HepG2 (cell line): ENCODE results near the gene ZNF273. TPM values are rescaled to one million over a fixed set of nuclear protein-coding genes. Genes with fewer than 3 reads are reported as not detected.

ENCODE experiments used
- ARNT ChIP-seq: fragments of 450-650 bp; IDR thresholded peaks from 2 replicates; pipeline ENCODE4 v1.6.1; 2017
- BRD4 ChIP-seq: sonication (generic); formaldehyde crosslinking; IDR thresholded peaks from 2 replicates; pipeline ENCODE4 v1.4.0; 2020; ENCODE audit warnings: missing genetic modification reagents
- CHD2 ChIP-seq: IDR thresholded peaks from 2 replicates; pipeline ENCODE4 v1.6.1; 2011; ENCODE audit warnings: low read depth, low read length, improper control_type of control experiment
- HMGA1 ChIP-seq: sonication (generic); formaldehyde crosslinking; conservative IDR thresholded peaks from 2 replicates; pipeline ENCODE4 v1.4.0; 2020; ENCODE audit warnings: missing genetic modification reagents
- HOXA5 ChIP-seq: sonication (generic); formaldehyde crosslinking; IDR thresholded peaks from 2 replicates; pipeline ENCODE4 v1.4.0; 2020; ENCODE audit warnings: missing genetic modification reagents
- NFKBIZ ChIP-seq: IDR thresholded peaks from 2 replicates; pipeline ENCODE4 v1.6.1; 2018; ENCODE audit warnings: missing genetic modification reagents, missing compliant biosample characterization
- PHF21A ChIP-seq: sonication (generic); formaldehyde crosslinking; IDR thresholded peaks from 2 replicates; pipeline ENCODE4 v1.5.0; 2020; ENCODE audit warnings: mild to moderate bottlenecking, missing genetic modification reagents
- PRPF4 ChIP-seq: fragments of 200-400 bp; formaldehyde crosslinking; IDR thresholded peaks from 2 replicates; pipeline ENCODE4 v1.6.1; 2016; ENCODE audit warnings: low read length, low read depth; ENCODE audit not compliant: poor library complexity, severe bottlenecking
- TAF1 ChIP-seq: sonication (generic); formaldehyde crosslinking; IDR thresholded peaks from 2 replicates; pipeline ENCODE4 v1.4.0; 2020; ENCODE audit warnings: missing genetic modification reagents
- TRIM24 ChIP-seq: sonication (generic); formaldehyde crosslinking; IDR thresholded peaks from 2 replicates; pipeline ENCODE4 v1.8.0; 2022; ENCODE audit warnings: mild to moderate bottlenecking, missing genetic modification reagents
- ZFAT ChIP-seq: sonication (generic); formaldehyde crosslinking; conservative IDR thresholded peaks from 2 replicates; pipeline ENCODE4 v1.8.1; 2023; ENCODE audit warnings: missing genetic modification reagents, inconsistent platforms
- ZNF260 ChIP-seq: sonication (generic); formaldehyde crosslinking; IDR thresholded peaks from 2 replicates; pipeline ENCODE4 v1.4.0; 2020; ENCODE audit warnings: missing genetic modification reagents, low read depth, mild to moderate bottlenecking, borderline replicate concordance
- ZNF382 ChIP-seq: sonication (generic); formaldehyde crosslinking; IDR thresholded peaks from 2 replicates; pipeline ENCODE4 v1.5.0; 2020; ENCODE audit warnings: missing genetic modification reagents, mild to moderate bottlenecking, borderline replicate concordance
- ZNF451 ChIP-seq: sonication (generic); formaldehyde crosslinking; IDR thresholded peaks from 2 replicates; pipeline ENCODE4 v1.5.0; 2020; ENCODE audit warnings: mild to moderate bottlenecking, missing genetic modification reagents
- polyA plus RNA-seq, 8 experiments: library from polyadenylated mRNA; depleted of rRNA in 3 of 8; stranded (reverse) in 7 of 8; unstranded in 1 of 8; fragments of >200 nt; fragmentation: Illumina TruSeq in 4 of 8; extraction: Trizol in 4 of 8; gene quantifications; 2 replicates each; pipeline versions ENCODE4 v1.2.1 to v1.2.3, GENCODE V29; 2011 to 2016; ENCODE audit warnings: low read depth in 4 of 8, missing spikeins in 1 of 8, mixed read lengths in 1 of 8; ENCODE audit not compliant: insufficient read depth in 1 of 8
- total RNA-seq, 5 experiments: library from RNA; depleted of rRNA; stranded (reverse); fragments of >200 nt; fragmentation: Illumina TruSeq; extraction: Trizol; gene quantifications; 2 replicates each; pipeline ENCODE4 v1.2.3, GENCODE V29; 2016; ENCODE audit warnings: low read depth in 1 of 5
- TF ChIP-seq, protein P1 (sequence below): sonication (generic); formaldehyde crosslinking; conservative IDR thresholded peaks from 2 replicates; pipeline ENCODE4 v1.8.0; 2022; ENCODE audit warnings: mild to moderate bottlenecking, moderate library complexity, missing genetic modification reagents
- TF ChIP-seq, protein P2 (sequence below): IDR thresholded peaks from 2 replicates; pipeline ENCODE4 v1.6.1; 2016
- TF ChIP-seq, protein P3 (sequence below): fragments of 450-650 bp; IDR thresholded peaks from 2 replicates; pipeline ENCODE4 v1.6.1; 2017; ENCODE audit warnings: mild to moderate bottlenecking
- TF ChIP-seq, protein P4 (sequence below): sonication (generic); formaldehyde crosslinking; IDR thresholded peaks from 2 replicates; pipeline ENCODE4 v1.4.0; 2020; ENCODE audit warnings: missing genetic modification reagents

The ZNF273 gene
- total and polyA plus RNA-seq, 2 of the 13 experiments (the other 11 are each of a cell fraction or from before 2014, with no cell fraction given) = 1.7 to 5.8 TPM

DNA sequence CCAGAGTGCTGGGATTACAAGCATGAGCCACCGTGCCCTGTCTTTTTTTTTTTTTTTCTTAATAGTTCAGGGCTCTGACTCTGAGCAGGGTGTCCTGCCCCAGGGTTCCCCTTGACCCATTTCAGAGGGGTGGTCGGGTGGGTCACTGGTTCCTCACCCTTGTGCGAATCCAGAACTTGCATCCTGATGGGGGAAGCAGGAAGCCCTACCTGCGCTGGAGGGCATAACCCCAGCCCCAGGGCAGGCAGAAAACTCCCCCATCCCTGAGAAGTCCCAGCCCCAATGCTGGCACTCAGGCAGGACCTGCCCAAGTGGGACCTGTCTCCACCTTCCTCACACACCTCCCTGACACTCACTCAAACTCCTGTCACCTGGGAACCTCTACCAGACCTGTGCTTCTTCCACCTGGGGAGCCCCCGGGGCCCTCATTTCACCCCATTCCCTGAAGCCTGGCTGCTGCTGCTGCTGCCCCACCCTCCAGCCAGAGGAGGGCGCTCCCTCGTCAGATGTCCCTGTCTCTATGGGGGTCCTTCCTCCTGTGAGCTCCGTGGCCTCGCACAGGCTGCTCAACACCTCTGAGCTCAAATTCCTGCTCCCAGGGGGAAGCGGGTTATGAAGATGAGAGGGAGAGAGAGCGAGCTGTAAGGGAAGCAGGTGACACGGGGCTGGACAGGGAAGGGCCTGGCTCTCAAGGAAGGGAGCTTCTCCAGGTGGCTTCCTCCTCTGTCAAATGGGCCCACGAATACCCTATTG is 15.1 kb upstream of the ZNF273 start (continued):
- TF ChIP-seq ZFAT (CRISPR knock-in tag) = no peak
- no peak; the same call in 1 of the 2 replicates for TF ChIP-seq HOXA5 (CRISPR knock-in tag)
- TF ChIP-seq ZNF382 (CRISPR knock-in tag) = no peak
- TF ChIP-seq ARNT = no peak
- TF ChIP-seq, protein P1, sequence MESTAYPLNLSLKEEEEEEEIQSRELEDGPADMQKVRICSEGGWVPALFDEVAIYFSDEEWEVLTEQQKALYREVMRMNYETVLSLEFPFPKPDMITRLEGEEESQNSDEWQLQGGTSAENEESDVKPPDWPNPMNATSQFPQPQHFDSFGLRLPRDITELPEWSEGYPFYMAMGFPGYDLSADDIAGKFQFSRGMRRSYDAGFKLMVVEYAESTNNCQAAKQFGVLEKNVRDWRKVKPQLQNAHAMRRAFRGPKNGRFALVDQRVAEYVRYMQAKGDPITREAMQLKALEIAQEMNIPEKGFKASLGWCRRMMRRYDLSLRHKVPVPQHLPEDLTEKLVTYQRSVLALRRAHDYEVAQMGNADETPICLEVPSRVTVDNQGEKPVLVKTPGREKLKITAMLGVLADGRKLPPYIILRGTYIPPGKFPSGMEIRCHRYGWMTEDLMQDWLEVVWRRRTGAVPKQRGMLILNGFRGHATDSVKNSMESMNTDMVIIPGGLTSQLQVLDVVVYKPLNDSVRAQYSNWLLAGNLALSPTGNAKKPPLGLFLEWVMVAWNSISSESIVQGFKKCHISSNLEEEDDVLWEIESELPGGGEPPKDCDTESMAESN (CRISPR knock-in tag) = no peak
- no peak for TF ChIP-seq PHF21A (CRISPR knock-in tag)
- TF ChIP-seq TRIM24 (CRISPR knock-in tag) = no peak
- TF ChIP-seq CHD2 = no peak
- no peak for TF ChIP-seq PRPF4
- TF ChIP-seq ZNF260 = no peak
- TF ChIP-seq, protein P2, sequence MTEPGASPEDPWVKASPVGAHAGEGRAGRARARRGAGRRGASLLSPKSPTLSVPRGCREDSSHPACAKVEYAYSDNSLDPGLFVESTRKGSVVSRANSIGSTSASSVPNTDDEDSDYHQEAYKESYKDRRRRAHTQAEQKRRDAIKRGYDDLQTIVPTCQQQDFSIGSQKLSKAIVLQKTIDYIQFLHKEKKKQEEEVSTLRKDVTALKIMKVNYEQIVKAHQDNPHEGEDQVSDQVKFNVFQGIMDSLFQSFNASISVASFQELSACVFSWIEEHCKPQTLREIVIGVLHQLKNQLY = no peak
- TF ChIP-seq, protein P3, sequence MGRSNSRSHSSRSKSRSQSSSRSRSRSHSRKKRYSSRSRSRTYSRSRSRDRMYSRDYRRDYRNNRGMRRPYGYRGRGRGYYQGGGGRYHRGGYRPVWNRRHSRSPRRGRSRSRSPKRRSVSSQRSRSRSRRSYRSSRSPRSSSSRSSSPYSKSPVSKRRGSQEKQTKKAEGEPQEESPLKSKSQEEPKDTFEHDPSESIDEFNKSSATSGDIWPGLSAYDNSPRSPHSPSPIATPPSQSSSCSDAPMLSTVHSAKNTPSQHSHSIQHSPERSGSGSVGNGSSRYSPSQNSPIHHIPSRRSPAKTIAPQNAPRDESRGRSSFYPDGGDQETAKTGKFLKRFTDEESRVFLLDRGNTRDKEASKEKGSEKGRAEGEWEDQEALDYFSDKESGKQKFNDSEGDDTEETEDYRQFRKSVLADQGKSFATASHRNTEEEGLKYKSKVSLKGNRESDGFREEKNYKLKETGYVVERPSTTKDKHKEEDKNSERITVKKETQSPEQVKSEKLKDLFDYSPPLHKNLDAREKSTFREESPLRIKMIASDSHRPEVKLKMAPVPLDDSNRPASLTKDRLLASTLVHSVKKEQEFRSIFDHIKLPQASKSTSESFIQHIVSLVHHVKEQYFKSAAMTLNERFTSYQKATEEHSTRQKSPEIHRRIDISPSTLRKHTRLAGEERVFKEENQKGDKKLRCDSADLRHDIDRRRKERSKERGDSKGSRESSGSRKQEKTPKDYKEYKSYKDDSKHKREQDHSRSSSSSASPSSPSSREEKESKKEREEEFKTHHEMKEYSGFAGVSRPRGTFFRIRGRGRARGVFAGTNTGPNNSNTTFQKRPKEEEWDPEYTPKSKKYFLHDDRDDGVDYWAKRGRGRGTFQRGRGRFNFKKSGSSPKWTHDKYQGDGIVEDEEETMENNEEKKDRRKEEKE = no peak
- TF ChIP-seq, protein P4, sequence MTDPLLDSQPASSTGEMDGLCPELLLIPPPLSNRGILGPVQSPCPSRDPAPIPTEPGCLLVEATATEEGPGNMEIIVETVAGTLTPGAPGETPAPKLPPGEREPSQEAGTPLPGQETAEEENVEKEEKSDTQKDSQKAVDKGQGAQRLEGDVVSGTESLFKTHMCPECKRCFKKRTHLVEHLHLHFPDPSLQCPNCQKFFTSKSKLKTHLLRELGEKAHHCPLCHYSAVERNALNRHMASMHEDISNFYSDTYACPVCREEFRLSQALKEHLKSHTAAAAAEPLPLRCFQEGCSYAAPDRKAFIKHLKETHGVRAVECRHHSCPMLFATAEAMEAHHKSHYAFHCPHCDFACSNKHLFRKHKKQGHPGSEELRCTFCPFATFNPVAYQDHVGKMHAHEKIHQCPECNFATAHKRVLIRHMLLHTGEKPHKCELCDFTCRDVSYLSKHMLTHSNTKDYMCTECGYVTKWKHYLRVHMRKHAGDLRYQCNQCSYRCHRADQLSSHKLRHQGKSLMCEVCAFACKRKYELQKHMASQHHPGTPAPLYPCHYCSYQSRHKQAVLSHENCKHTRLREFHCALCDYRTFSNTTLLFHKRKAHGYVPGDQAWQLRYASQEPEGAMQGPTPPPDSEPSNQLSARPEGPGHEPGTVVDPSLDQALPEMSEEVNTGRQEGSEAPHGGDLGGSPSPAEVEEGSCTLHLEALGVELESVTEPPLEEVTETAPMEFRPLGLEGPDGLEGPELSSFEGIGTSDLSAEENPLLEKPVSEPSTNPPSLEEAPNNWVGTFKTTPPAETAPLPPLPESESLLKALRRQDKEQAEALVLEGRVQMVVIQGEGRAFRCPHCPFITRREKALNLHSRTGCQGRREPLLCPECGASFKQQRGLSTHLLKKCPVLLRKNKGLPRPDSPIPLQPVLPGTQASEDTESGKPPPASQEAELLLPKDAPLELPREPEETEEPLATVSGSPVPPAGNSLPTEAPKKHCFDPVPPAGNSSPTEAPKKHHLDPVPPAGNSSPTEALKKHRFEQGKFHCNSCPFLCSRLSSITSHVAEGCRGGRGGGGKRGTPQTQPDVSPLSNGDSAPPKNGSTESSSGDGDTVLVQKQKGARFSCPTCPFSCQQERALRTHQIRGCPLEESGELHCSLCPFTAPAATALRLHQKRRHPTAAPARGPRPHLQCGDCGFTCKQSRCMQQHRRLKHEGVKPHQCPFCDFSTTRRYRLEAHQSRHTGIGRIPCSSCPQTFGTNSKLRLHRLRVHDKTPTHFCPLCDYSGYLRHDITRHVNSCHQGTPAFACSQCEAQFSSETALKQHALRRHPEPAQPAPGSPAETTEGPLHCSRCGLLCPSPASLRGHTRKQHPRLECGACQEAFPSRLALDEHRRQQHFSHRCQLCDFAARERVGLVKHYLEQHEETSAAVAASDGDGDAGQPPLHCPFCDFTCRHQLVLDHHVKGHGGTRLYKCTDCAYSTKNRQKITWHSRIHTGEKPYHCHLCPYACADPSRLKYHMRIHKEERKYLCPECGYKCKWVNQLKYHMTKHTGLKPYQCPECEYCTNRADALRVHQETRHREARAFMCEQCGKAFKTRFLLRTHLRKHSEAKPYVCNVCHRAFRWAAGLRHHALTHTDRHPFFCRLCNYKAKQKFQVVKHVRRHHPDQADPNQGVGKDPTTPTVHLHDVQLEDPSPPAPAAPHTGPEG (CRISPR knock-in tag) = no peak
- no peak for TF ChIP-seq ZNF451 (CRISPR knock-in tag)
- TF ChIP-seq HMGA1 (CRISPR knock-in tag) = no peak
- no peak for TF ChIP-seq BRD4 (CRISPR knock-in tag)
- TF ChIP-seq TAF1 (CRISPR knock-in tag) = no peak
- no peak for TF ChIP-seq NFKBIZ (CRISPR knock-in tag)
